HepG2 (cell line): Measurements from ENCODE around the gene FAM168A. TPM values are rescaled to one million over a fixed set of nuclear protein-coding genes. Genes with fewer than 3 reads are reported as not detected.

ENCODE experiments used
- ATAC-seq: fragments of 200-7000 bp; cut with Tn5 transposase; 3 replicates; pipeline ENCODE4 v1.9.1; 2020; ENCODE audit warnings: mild to moderate bottlenecking, moderate library complexity
- BruUV-seq: library from RNA; stranded (reverse); fragments of 400-500 nt; replicated peaks from 2 replicates; lab custom pipeline; 2021; lab: Mats Ljungman, UMichigan
- CTCF ChIA-PET: fragments of 300-600 bp; formaldehyde crosslinking; extraction: SDS; loops from one replicate; lab custom pipeline; 2021; ENCODE audit warnings: low total read pairs, inconsistent platforms, low intra/inter-chr PET ratio; lab: Yijun Ruan, JAX
- POLR2A ChIA-PET: fragments of 350-600 bp; sonication (Branson Sonifier 250); formaldehyde crosslinking; loops from one replicate; lab custom pipeline; 2020; ENCODE audit warnings: antibody characterized with exemption, inconsistent platforms; lab: Yijun Ruan, JAX
- DNase-seq: peaks from one replicate; pipeline ENCODE4 v3.0.0-alpha.2; 2015; ENCODE audit warnings: low spot score
- FAIRE-seq: peaks from 3 replicates; lab custom pipeline; 2011; peaks lifted over from hg19 to GRCh38; lab: Jason Lieb, UNC
- H2AFZ ChIP-seq: one replicate; pipeline ENCODE4 v1.6.1; 2011; ENCODE audit warnings: low read length, inconsistent platforms
- H3K27ac ChIP-seq: fragments of 300-600 bp; 3 replicates; pipeline ENCODE4 v1.8.0; 2011; ENCODE audit warnings: mixed run types, mild to moderate bottlenecking, mixed read lengths, low read length, inconsistent platforms; ENCODE audit not compliant: insufficient read depth; ENCODE audit errors: extremely low read length
- H3K27me3 ChIP-seq, 2 experiments: fragments of 200-600 bp in 1 of 2; 2 replicates in 1 of 2; 3 replicates in 1 of 2; pipeline versions ENCODE4 v1.6.0 to v1.8.0; 2011; ENCODE audit warnings: low read length in 2 of 2, mild to moderate bottlenecking in 2 of 2, moderate library complexity in 2 of 2, inconsistent platforms in 1 of 2; ENCODE audit not compliant: insufficient read depth in 2 of 2, control insufficient read depth in 1 of 2
- H3K36me3 ChIP-seq, 2 experiments: fragments of 200-600 bp in 1 of 2; replicated peaks in 1 of 2; 2 replicates in 1 of 2; 3 replicates in 1 of 2; pipeline versions ENCODE4 v1.5.1 to v1.8.0; 2011; ENCODE audit warnings: low read length in 2 of 2, inconsistent platforms in 1 of 2; ENCODE audit not compliant: insufficient read depth in 2 of 2, control insufficient read depth in 1 of 2
- H3K4me1 ChIP-seq: 2 replicates; pipeline ENCODE4 v1.5.1; 2012; ENCODE audit warnings: low read length, inconsistent platforms; ENCODE audit not compliant: insufficient read depth
- H3K4me2 ChIP-seq: 2 replicates; pipeline ENCODE4 v1.6.0; 2011; ENCODE audit warnings: low read depth, low read length, inconsistent platforms
- H3K4me3 ChIP-seq, 3 experiments: fragments of 200-600 bp in 1 of 3; sonication (generic), shearing (Covaris generic) in 1 of 3; replicated peaks in 1 of 3; 2 replicates each; pipeline ENCODE4 v1.5.1; 2011 to 2016; ENCODE audit warnings: low read length in 3 of 3, inconsistent platforms in 2 of 3, low read depth in 2 of 3, mild to moderate bottlenecking in 2 of 3, control low read depth in 1 of 3, mixed read lengths in 1 of 3; ENCODE audit not compliant: insufficient read depth in 1 of 3
- H3K79me2 ChIP-seq: one replicate; pipeline ENCODE4 v1.6.1; 2011; ENCODE audit warnings: low read length, inconsistent platforms; ENCODE audit not compliant: insufficient read depth
- H3K9ac ChIP-seq: 2 replicates; pipeline ENCODE4 v1.6.0; 2011; ENCODE audit warnings: mild to moderate bottlenecking, low read depth, low read length, inconsistent platforms; ENCODE audit not compliant: insufficient read depth
- H3K9me3 ChIP-seq: 2 replicates; pipeline ENCODE4 v1.5.1; 2012; ENCODE audit warnings: mild to moderate bottlenecking, low read length
- H4K20me1 ChIP-seq: 2 replicates; pipeline ENCODE4 v1.6.0; 2011; ENCODE audit warnings: inconsistent platforms, mild to moderate bottlenecking, low read length, moderate library complexity; ENCODE audit not compliant: insufficient read depth
- ELF4 ChIP-seq: sonication (generic); formaldehyde crosslinking; IDR thresholded peaks from 2 replicates; pipeline ENCODE4 v1.5.0; 2020; ENCODE audit warnings: missing genetic modification reagents, mild to moderate bottlenecking, moderate library complexity, borderline replicate concordance
- FOXJ3 ChIP-seq: sonication (generic); formaldehyde crosslinking; IDR thresholded peaks from 2 replicates; pipeline ENCODE4 v1.4.0; 2020; ENCODE audit warnings: missing genetic modification reagents, mild to moderate bottlenecking, borderline replicate concordance
- HMG20B ChIP-seq: conservative IDR thresholded peaks from 2 replicates; pipeline ENCODE4 v1.6.1; 2016; ENCODE audit warnings: missing genetic modification reagents, missing compliant biosample characterization
- ISX ChIP-seq: sonication (generic); formaldehyde crosslinking; conservative IDR thresholded peaks from 2 replicates; pipeline ENCODE4 v1.5.0; 2020; ENCODE audit warnings: missing genetic modification reagents
- JARID2 ChIP-seq: sonication (generic); formaldehyde crosslinking; IDR thresholded peaks from 2 replicates; pipeline ENCODE4 v1.8.1; 2023; ENCODE audit warnings: missing genetic modification reagents, inconsistent platforms; ENCODE audit not compliant: insufficient replicate concordance
- MXD4 ChIP-seq: IDR thresholded peaks from 2 replicates; pipeline ENCODE4 v1.6.1; 2016; ENCODE audit warnings: mild to moderate bottlenecking, missing biosample characterization, missing genetic modification reagents
- NR2C2 ChIP-seq: sonication (generic); formaldehyde crosslinking; IDR thresholded peaks from 2 replicates; pipeline ENCODE4 v1.4.0; 2020; ENCODE audit warnings: missing genetic modification reagents, mild to moderate bottlenecking, moderate library complexity, borderline replicate concordance
- PTBP1 ChIP-seq: fragments of 200-400 bp; formaldehyde crosslinking; IDR thresholded peaks from 2 replicates; pipeline ENCODE4 v1.6.1; 2018; ENCODE audit warnings: low read length, low read depth; ENCODE audit not compliant: poor library complexity, severe bottlenecking
- SRSF1 ChIP-seq: fragments of 200-400 bp; formaldehyde crosslinking; optimal IDR thresholded peaks from 2 replicates; pipeline ENCODE3; 2017; ENCODE audit warnings: mild to moderate bottlenecking, low read depth, low read length, moderate library complexity
- ZMAT3 ChIP-seq: sonication (generic); formaldehyde crosslinking; conservative IDR thresholded peaks from 2 replicates; pipeline ENCODE4 v1.7.0; 2021; ENCODE audit warnings: missing genetic modification reagents
- ZNF263 ChIP-seq: sonication (generic); formaldehyde crosslinking; IDR thresholded peaks from 2 replicates; pipeline ENCODE4 v1.4.0; 2020; ENCODE audit warnings: missing genetic modification reagents
- ZNF337 ChIP-seq: sonication (generic); formaldehyde crosslinking; IDR thresholded peaks from 2 replicates; pipeline ENCODE4 v1.5.1; 2020; ENCODE audit warnings: missing genetic modification reagents, low read depth, mild to moderate bottlenecking, borderline replicate concordance
- ZNF33B ChIP-seq: sonication (generic); formaldehyde crosslinking; IDR thresholded peaks from 2 replicates; pipeline ENCODE4 v1.5.1; 2020; ENCODE audit warnings: mild to moderate bottlenecking, missing genetic modification reagents
- ZNF430 ChIP-seq: sonication (generic); formaldehyde crosslinking; IDR thresholded peaks from 2 replicates; pipeline ENCODE4 v1.9.0; 2021; ENCODE audit warnings: mild to moderate bottlenecking, missing genetic modification reagents
- ZNF496 ChIP-seq: sonication (generic); formaldehyde crosslinking; IDR thresholded peaks from 2 replicates; pipeline ENCODE4 v1.8.1; 2023; ENCODE audit warnings: mild to moderate bottlenecking, moderate library complexity, missing genetic modification reagents; ENCODE audit not compliant: insufficient replicate concordance
- ZNF556 ChIP-seq: sonication (generic); formaldehyde crosslinking; IDR thresholded peaks from 2 replicates; pipeline ENCODE4 v1.4.0; 2020; ENCODE audit warnings: mild to moderate bottlenecking, missing genetic modification reagents, borderline replicate concordance
- ZNF567 ChIP-seq: sonication (generic); formaldehyde crosslinking; IDR thresholded peaks from 2 replicates; pipeline ENCODE4 v1.8.1; 2023; ENCODE audit warnings: mild to moderate bottlenecking, missing genetic modification reagents, borderline replicate concordance
- ZNF740 ChIP-seq: sonication (generic); formaldehyde crosslinking; IDR thresholded peaks from 2 replicates; pipeline ENCODE4 v1.4.0; 2020; ENCODE audit warnings: missing genetic modification reagents
- WGBS: methylation state at CpG from one replicate; pipeline ENCODE4 v1.1.6; 2017; ENCODE audit warnings: low lambda C conversion rate; 5-methylcytosine and 5-hydroxymethylcytosine counted together
- in situ Hi-C: cut with HindIII; loops from 2 replicates; pipeline ENCODE4 v1.10.0; 2017; ENCODE audit warnings: low pct_unique_long_range_greater_than_20kb; ENCODE audit not compliant: extremely low pct_ligation_motif_present
- intact Hi-C: fragments of 100-400 bp; cut with micrococcal nuclease; formaldehyde crosslinking; loops from one replicate; pipeline ENCODE4 v1.10.0; 2022; ENCODE audit not compliant: unreplicated experiment
- polyA plus RNA-seq, 8 experiments: library from polyadenylated mRNA; depleted of rRNA in 3 of 8; stranded (reverse) in 7 of 8; unstranded in 1 of 8; fragments of >200 nt; fragmentation: Illumina TruSeq in 4 of 8; extraction: Trizol in 4 of 8; gene quantifications; 2 replicates each; pipeline versions ENCODE4 v1.2.1 to v1.2.3, GENCODE V29; 2011 to 2016; ENCODE audit warnings: low read depth in 4 of 8, missing spikeins in 1 of 8, mixed read lengths in 1 of 8; ENCODE audit not compliant: insufficient read depth in 1 of 8
- total RNA-seq, 5 experiments: library from RNA; depleted of rRNA; stranded (reverse); fragments of >200 nt; fragmentation: Illumina TruSeq; extraction: Trizol; gene quantifications; 2 replicates each; pipeline ENCODE4 v1.2.3, GENCODE V29; 2016; ENCODE audit warnings: low read depth in 1 of 5
- TF ChIP-seq, protein P1 (sequence below): IDR thresholded peaks from 2 replicates; pipeline ENCODE4 v1.6.1; 2012; ENCODE audit warnings: low read depth, low read length, improper control_type of control experiment

The FAM168A gene
- total and polyA plus RNA-seq, 2 of the 13 experiments (the other 11 are each of a cell fraction or from before 2014, with no cell fraction given), result 13.9 to 15.8 TPM

DNA sequence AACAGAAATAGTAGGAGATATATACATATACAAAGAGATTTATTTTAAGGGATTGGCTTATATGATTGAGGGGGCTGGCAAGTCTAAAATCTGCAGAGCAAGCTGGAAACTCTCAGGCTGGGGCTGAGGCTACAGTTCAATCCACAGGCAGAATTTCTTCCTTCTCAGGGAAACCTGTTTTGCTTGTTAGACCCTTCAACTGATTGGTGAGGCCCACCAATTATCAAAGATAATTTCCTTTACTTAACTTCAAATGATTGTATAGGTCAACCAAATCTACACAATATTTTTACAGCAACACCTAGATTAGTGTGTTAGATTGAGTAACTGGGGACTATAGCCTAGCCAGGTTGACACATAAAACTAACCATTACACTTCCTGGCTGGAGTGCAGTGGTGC is 43.8 kb upstream of the FAM168A start:
- Histone ChIP-seq H3K79me2 (no peaks in the 10 kb centered on the region), H3K36me3 (no peaks in the 10 kb centered on the region), H4K20me1 (no peaks in the 10 kb centered on the region), H3K27me3 (peaks cover 0 to 1% of the 10 kb centered on the region in 2 experiments; a peak in 2 of 5 replicates), H3K9ac (no peak overlapping the region), H3K4me1 (peaks cover 18% of the 10 kb centered on the region), H3K9me3 (no peaks in the 10 kb centered on the region), H3K4me3 (no peak overlapping the region), H3K4me2 (no peak overlapping the region), H3K27ac (no peak overlapping the region), H2AFZ (no peak overlapping the region)
- ATAC-seq, result no peak
- intact Hi-C loops, result loop anchor here (2.0 kb wide), 1 partner anchor 13 kb away; no protein-coding TSS in a partner anchor
- CTCF ChIA-PET, result no interaction called here
- no peak for FAIRE-seq
- no TSS peak for BruUV-seq
- in situ Hi-C loops, result no loop called here
- no peak for DNase-seq
- TF ChIP-seq ZMAT3 (CRISPR knock-in tag) (no peak), JARID2 (CRISPR knock-in tag) (no peak), ZNF740 (CRISPR knock-in tag) (no peak), ISX (no peak), PTBP1 (no peak), ZNF556 (CRISPR knock-in tag) (no peak), ZNF496 (no peak), ZNF33B (CRISPR knock-in tag) (no peak), ZNF263 (CRISPR knock-in tag) (no peak)
- POLR2A ChIA-PET, result no interaction called here

DNA sequence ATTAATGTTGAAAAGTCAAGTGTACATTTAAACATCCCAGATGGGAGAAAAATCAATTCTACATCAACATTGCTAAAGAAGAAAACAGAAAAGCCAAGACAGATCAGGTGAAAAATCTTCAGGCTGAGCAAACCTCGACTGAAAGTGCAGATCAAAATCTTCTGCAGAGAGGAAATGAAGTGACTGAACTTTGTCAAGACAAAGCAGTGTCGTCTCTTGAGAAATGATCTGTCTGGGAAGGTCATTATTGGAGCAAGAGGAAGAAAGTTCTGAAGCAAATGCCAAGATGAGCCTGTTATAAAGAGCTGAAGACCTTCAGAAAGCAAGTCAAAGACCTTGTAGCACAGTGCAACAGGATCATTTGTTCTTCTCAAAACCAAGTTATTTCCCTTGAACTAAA is 42.7 kb upstream of the FAM168A start:
- intact Hi-C loops, result loop anchor here (2.0 kb wide), 1 partner anchor 14 kb away; no protein-coding TSS in a partner anchor
- TF ChIP-seq ZNF337 (CRISPR knock-in tag) (no peak), ZNF430 (CRISPR knock-in tag) (no peak), HMG20B (CRISPR knock-in tag) (no peak), ZNF567 (CRISPR knock-in tag) (no peak), ELF4 (CRISPR knock-in tag) (no peak), NR2C2 (no peak), MXD4 (CRISPR knock-in tag) (no peak), FOXJ3 (no peak), SRSF1 (no peak)
- TF ChIP-seq, protein P1, sequence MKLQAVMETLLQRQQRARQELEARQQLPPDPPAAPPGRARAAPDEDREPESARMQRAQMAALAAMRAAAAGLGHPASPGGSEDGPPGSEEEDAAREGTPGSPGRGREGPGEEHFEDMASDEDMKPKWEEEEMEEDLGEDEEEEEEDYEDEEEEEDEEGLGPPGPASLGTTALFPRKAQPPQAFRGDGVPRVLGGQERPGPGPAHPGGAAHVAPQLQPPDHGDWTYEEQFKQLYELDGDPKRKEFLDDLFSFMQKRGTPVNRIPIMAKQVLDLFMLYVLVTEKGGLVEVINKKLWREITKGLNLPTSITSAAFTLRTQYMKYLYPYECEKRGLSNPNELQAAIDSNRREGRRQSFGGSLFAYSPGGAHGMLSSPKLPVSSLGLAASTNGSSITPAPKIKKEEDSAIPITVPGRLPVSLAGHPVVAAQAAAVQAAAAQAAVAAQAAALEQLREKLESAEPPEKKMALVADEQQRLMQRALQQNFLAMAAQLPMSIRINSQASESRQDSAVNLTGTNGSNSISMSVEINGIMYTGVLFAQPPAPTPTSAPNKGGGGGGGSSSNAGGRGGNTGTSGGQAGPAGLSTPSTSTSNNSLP, result no peak

More for the DNA sequence above, 42.7 kb upstream of the FAM168A start:
- ChIA-PET CTCF (no interaction called here), POLR2A (interaction anchor here (1.3 kb wide), 1 partner anchor 13 kb away, joined by 3 read pairs; no protein-coding TSS in a partner anchor)
- no peaks in the 10 kb centered on the region for H4K20me1 ChIP-seq
- ATAC-seq, result no peak
- no peak for DNase-seq
- H3K36me3 ChIP-seq, result no peaks in the 10 kb centered on the region
- H3K4me2 ChIP-seq, result no peak overlapping the region
- H3K27ac ChIP-seq, result no peak overlapping the region
- no peaks in the 10 kb centered on the region for H3K79me2 ChIP-seq
- no peak overlapping the region for H2AFZ ChIP-seq
- no peak overlapping the region for H3K4me3 ChIP-seq
- no peaks in the 10 kb centered on the region for H3K9me3 ChIP-seq
- in situ Hi-C loops, result no loop called here
- no TSS peak for BruUV-seq
- H3K9ac ChIP-seq, result no peak overlapping the region
- FAIRE-seq, result no peak
- no peaks in the 10 kb centered on the region for H3K27me3 ChIP-seq
- peaks cover 7% of the 10 kb centered on the region; the same call in 1 of the 2 replicates for H3K4me1 ChIP-seq
- WGBS, result 29% methylated on average over 2 of the region's 2 CpGs
